K562 (cell line): ENCODE results near the gene PTOV1. TPM values are rescaled to one million over a fixed set of nuclear protein-coding genes. Genes with fewer than 3 reads are reported as not detected.

Experiments used
- MCM7 ChIP-seq, 2 experiments: fragments of 450-650 bp; IDR thresholded peaks; 2 replicates each; pipeline ENCODE4 v1.6.1; 2016 to 2018
- MYC ChIP-seq, 2 experiments: fragments of 250-450 bp in 1 of 2; sonication (Bioruptor Pico) in 1 of 2; IDR thresholded peaks; 2 replicates each; pipeline versions ENCODE4 v1.5.1 to v1.6.1; 2012 to 2021; ENCODE audit warnings: low read depth in 2 of 2, borderline replicate concordance in 1 of 2, improper control_type of control experiment in 1 of 2, low read length in 1 of 2, mild to moderate bottlenecking in 1 of 2, moderate library complexity in 1 of 2
- POLR3A ChIP-seq: IDR thresholded peaks from 2 replicates; pipeline ENCODE4 v1.6.1; 2011; ENCODE audit warnings: borderline replicate concordance, mild to moderate bottlenecking, moderate library complexity; ENCODE audit not compliant: insufficient read length, insufficient read depth; ENCODE audit errors: extremely low read depth
- SMARCE1 ChIP-seq: fragments of 450-650 bp; IDR thresholded peaks from 2 replicates; pipeline ENCODE4 v1.7.1; 2016; ENCODE audit warnings: mild to moderate bottlenecking
- SNRNP70 ChIP-seq: fragments of 200-400 bp; formaldehyde crosslinking; optimal IDR thresholded peaks from 2 replicates; pipeline ENCODE3; 2017; ENCODE audit warnings: low read depth, low read length
- SP2 ChIP-seq: IDR thresholded peaks from 2 replicates; pipeline ENCODE4 v1.6.1; 2011; ENCODE audit warnings: mild to moderate bottlenecking, low read depth, low read length, moderate library complexity; ENCODE audit not compliant: poor library complexity, severe bottlenecking; ENCODE audit errors: extremely low read depth
- TBP ChIP-seq: optimal IDR thresholded peaks from 2 replicates; pipeline ENCODE3; 2011; ENCODE audit warnings: low read depth, low read length, improper control_type of control experiment
- ZNF23 ChIP-seq: fragments of 250-450 bp; sonication (Bioruptor Pico); IDR thresholded peaks from 2 replicates; pipeline ENCODE4 v1.4.0; 2020; ENCODE audit warnings: mild to moderate bottlenecking
- ZNF431 ChIP-seq: sonication (generic); formaldehyde crosslinking; IDR thresholded peaks from 2 replicates; pipeline ENCODE4 v1.8.0; 2022; ENCODE audit warnings: mild to moderate bottlenecking, missing genetic modification reagents
- ZNF518B ChIP-seq: fragments of 250-450 bp; sonication (Bioruptor Pico); IDR thresholded peaks from 2 replicates; pipeline ENCODE4 v1.5.0; 2021; ENCODE audit warnings: mild to moderate bottlenecking, moderate library complexity
- polyA plus RNA-seq, 8 experiments: library from polyadenylated mRNA; depleted of rRNA in 4 of 8; stranded (reverse) in 5 of 8; unstranded in 3 of 8; fragments of >200 nt; fragmentation: Nextera tagmentation in 2 of 8; fragmentation: Illumina TruSeq in 1 of 8; extraction: Ambion mirVana in 2 of 8; extraction: Trizol in 1 of 8; gene quantifications; 2 replicates each; pipeline versions ENCODE4 v1.2.1 to v1.2.3, GENCODE V29; 2011 to 2014; ENCODE audit warnings: inconsistent platforms in 1 of 8, missing spikeins in 1 of 8
- total RNA-seq, 7 experiments: library from RNA; depleted of rRNA in 6 of 7; stranded (reverse); fragments of >200 nt in 6 of 7; fragmentation: Illumina TruSeq in 2 of 7; extraction: Trizol in 2 of 7; gene quantifications; 2 replicates each; pipeline versions ENCODE4 v1.2.1 to v1.2.3, GENCODE V29; 2011 to 2021; ENCODE audit warnings: low replicate concordance in 1 of 7
- TF ChIP-seq, protein P1 (sequence below): fragments of 450-650 bp; IDR thresholded peaks from 2 replicates; pipeline ENCODE4 v1.6.1; 2016; ENCODE audit warnings: low read depth
- TF ChIP-seq, protein P2 (sequence below): sonication (generic); formaldehyde crosslinking; IDR thresholded peaks from 2 replicates; pipeline ENCODE4 v1.8.0; 2022; ENCODE audit warnings: mild to moderate bottlenecking, missing genetic modification reagents, borderline replicate concordance

The PTOV1 gene
- total and polyA plus RNA-seq, 9 of the 15 experiments (the other 6 are each of a cell fraction or from before 2014, with no cell fraction given) = 4.9 to 169 (median 43.5) TPM

DNA sequence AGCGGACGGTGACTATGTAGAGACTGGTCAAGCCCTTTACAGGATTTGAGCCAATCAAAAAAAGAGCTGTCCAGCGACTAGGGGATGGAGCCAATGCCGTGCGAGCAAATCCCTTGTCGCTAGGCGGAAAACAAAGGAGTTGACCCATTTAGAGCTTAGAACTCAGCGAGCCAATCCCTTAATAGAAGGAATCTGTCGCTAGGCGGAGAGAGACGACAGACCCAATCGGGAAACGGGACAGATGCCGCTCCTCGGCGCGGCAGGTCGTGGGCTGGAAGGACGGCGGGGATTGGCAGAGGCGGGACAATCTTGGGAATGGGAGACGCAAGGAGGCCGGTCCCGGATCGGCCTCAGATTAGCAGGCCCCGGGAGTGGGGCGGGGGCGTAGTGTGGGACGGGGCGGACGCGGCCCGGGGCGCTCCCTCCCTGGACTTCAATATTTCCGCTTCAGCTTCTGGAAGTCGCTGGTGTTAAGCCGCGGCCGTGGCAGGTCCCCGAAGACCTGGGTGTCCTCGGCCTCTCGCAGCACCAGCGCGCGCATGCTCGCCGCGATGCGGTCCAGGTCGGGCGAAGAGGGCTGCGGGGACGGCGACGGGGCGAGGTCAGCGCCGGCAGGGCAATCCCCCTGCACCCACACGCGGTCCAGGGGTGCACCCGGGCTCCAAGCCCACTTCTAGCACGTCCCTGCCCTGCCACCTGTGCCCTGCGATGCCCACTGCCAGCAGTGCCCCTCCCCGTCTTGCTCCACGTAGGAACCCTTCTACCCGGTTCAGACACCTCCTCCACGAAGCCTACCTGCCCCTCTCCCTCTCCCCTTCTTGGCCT, 18.7 kb downstream of the PTOV1 start (continued):
- TF ChIP-seq MYC (IDR thresholded peaks at IDR 0.05; ENCODE audit: low read depth, low read length) (0 out of 2 replicates have a peak, but pooled peaks have one; percentile 5), MYC (CRISPR knock-in tag; IDR thresholded peaks at IDR 0.05; ENCODE audit: borderline replicate concordance, low read depth) (no peak; the same call in 1 of the 2 replicates), ZNF518B (CRISPR knock-in tag) (no peak), TBP (peak; percentile 59), SNRNP70 (no peak), POLR3A (no peak), ZNF431 (0 out of 2 replicates have a peak, but pooled peaks have one; percentile 21), SP2 (peak; percentile 54), MCM7 (IDR thresholded peaks at IDR 0.05) (no peak), ZNF23 (no peak), SMARCE1 (0 out of 2 replicates have a peak, but pooled peaks have one; percentile 12)
- TF ChIP-seq, protein P1, sequence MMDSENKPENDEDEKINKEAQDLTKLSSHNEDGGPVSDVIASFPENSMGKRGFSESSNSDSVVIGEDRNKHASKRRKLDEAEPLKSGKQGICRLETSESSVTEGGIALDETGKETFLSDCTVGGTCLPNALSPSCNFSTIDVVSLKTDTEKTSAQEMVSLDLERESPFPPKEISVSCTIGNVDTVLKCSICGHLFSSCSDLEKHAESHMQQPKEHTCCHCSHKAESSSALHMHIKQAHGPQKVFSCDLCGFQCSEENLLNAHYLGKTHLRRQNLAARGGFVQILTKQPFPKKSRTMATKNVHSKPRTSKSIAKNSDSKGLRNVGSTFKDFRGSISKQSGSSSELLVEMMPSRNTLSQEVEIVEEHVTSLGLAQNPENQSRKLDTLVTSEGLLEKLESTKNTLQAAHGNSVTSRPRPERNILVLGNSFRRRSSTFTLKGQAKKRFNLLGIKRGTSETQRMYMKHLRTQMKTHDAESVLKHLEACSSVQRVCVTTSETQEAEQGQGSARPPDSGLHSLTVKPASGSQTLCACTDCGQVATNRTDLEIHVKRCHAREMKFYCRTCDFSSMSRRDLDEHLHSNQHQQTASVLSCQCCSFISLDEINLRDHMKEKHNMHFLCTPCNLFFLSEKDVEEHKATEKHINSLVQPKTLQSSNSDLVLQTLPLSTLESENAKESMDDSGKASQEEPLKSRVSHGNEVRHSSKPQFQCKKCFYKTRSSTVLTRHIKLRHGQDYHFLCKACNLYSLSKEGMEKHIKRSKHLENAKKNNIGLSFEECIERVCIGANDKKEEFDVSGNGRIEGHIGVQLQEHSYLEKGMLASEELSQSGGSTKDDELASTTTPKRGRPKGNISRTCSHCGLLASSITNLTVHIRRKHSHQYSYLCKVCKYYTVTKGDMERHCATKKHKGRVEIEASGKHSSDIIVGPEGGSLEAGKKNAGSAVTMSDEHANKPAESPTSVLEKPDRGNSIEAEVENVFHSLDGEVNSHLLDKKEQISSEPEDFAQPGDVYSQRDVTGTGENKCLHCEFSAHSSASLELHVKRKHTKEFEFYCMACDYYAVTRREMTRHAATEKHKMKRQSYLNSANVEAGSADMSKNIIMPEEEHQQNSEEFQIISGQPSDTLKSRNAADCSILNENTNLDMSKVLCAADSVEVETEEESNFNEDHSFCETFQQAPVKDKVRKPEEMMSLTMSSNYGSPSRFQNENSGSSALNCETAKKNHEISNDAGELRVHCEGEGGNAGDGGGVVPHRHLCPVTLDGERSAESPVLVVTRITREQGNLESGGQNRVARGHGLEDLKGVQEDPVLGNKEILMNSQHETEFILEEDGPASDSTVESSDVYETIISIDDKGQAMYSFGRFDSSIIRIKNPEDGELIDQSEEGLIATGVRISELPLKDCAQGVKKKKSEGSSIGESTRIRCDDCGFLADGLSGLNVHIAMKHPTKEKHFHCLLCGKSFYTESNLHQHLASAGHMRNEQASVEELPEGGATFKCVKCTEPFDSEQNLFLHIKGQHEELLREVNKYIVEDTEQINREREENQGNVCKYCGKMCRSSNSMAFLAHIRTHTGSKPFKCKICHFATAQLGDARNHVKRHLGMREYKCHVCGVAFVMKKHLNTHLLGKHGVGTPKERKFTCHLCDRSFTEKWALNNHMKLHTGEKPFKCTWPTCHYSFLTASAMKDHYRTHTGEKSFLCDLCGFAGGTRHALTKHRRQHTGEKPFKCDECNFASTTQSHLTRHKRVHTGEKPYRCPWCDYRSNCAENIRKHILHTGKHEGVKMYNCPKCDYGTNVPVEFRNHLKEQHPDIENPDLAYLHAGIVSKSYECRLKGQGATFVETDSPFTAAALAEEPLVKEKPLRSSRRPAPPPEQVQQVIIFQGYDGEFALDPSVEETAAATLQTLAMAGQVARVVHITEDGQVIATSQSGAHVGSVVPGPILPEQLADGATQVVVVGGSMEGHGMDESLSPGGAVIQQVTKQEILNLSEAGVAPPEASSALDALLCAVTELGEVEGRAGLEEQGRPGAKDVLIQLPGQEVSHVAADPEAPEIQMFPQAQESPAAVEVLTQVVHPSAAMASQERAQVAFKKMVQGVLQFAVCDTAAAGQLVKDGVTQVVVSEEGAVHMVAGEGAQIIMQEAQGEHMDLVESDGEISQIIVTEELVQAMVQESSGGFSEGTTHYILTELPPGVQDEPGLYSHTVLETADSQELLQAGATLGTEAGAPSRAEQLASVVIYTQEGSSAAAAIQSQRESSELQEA = no peak
- TF ChIP-seq, protein P2, sequence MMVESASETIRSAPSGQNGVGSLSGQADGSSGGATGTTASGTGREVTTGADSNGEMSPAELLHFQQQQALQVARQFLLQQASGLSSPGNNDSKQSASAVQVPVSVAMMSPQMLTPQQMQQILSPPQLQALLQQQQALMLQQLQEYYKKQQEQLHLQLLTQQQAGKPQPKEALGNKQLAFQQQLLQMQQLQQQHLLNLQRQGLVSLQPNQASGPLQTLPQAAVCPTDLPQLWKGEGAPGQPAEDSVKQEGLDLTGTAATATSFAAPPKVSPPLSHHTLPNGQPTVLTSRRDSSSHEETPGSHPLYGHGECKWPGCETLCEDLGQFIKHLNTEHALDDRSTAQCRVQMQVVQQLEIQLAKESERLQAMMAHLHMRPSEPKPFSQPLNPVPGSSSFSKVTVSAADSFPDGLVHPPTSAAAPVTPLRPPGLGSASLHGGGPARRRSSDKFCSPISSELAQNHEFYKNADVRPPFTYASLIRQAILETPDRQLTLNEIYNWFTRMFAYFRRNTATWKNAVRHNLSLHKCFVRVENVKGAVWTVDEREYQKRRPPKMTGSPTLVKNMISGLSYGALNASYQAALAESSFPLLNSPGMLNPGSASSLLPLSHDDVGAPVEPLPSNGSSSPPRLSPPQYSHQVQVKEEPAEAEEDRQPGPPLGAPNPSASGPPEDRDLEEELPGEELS (CRISPR knock-in tag) = no peak
